Adrenal gland (tissue), 12 donors: ENCODE measurements around the gene CTNND2. TPM values are rescaled to one million over a fixed set of nuclear protein-coding genes. Genes with fewer than 3 reads are reported as not detected.

ENCODE experiments used
- DNase-seq, 7 donors: peaks; one replicate each; pipeline ENCODE4 v3.0.0-alpha.2; 2019 to 2020
- H3K27ac ChIP-seq, 5 donors: fragments of 200-600 bp; sonication (generic) in 4 of 5; 1 replicate in 3 of 5; 2 replicates in 2 of 5; pipeline versions ENCODE4 v1.5.1 to v1.8.0; 2016 to 2020; ENCODE audit warnings: mild to moderate bottlenecking in 1 of 5
- H3K27me3 ChIP-seq: fragments of 200-600 bp; 2 replicates; pipeline ENCODE4 v1.8.0; 2021
- H3K36me3 ChIP-seq, 2 donors: fragments of 200-600 bp; replicated peaks in 1 of 2; 1 replicate in 1 of 2; 2 replicates in 1 of 2; pipeline versions ENCODE4 v1.5.1 to v1.8.0; 2018 to 2022
- H3K4me1 ChIP-seq, 2 donors: fragments of 200-600 bp; replicated peaks in 1 of 2; 1 replicate in 1 of 2; 2 replicates in 1 of 2; pipeline versions ENCODE4 v1.5.1 to v1.8.0; 2018 to 2021
- H3K4me3 ChIP-seq, 4 donors: fragments of 200-600 bp; sonication (generic) in 3 of 4; one replicate each; pipeline ENCODE4 v1.5.1; 2016 to 2018
- H3K9me3 ChIP-seq, 3 donors: fragments of 200-600 bp; sonication (generic) in 1 of 3; replicated peaks in 1 of 3; 1 replicate in 2 of 3; 2 replicates in 1 of 3; pipeline versions ENCODE4 v1.5.1 to v1.8.0; 2016 to 2021
- POLR2A ChIP-seq, 2 donors: fragments of 450-650 bp; IDR thresholded peaks; one replicate each; pipeline ENCODE4 v1.6.1; 2017; ENCODE audit warnings: antibody characterized with exemption in 2 of 2, mild to moderate bottlenecking in 2 of 2, moderate library complexity in 1 of 2
- WGBS, 4 donors: extraction: QIAGEN DNeasy Blood & Tissue Kit in 2 of 4; methylation state at CpG; one replicate each; pipeline versions ENCODE4 v1.1.5 to v1.1.7; 2013 to 2017; 5-methylcytosine and 5-hydroxymethylcytosine counted together
- intact Hi-C, 2 donors: fragments of 100-400 bp; cut with DNase I; formaldehyde crosslinking; loops; one replicate each; pipeline versions ENCODE4 v1.14.1 to v1.15.0; 2022 to 2023
- polyA plus RNA-seq, 3 donors: library from polyadenylated mRNA; stranded (reverse); fragments of 200-250 nt in 2 of 3; fragments of 350-450 nt in 1 of 3; fragmentation: Illumina TruSeq in 1 of 3; extraction: RNeasy Lipid Tissue Mini Kit (QIAGEN cat#74804) in 1 of 3; gene quantifications; one replicate each; pipeline ENCODE4 v1.2.3, GENCODE V29; 2013 to 2014
- total RNA-seq, 9 donors: library from RNA; depleted of rRNA in 4 of 9; stranded (reverse); fragments of >200 nt in 4 of 9; fragments of 120-200 nt in 1 of 9; fragmentation: NEBNext Ultra II Directional in 1 of 9; extraction: Animal tissue kit (Norgen Biotek cat#: 25700) in 1 of 9; gene quantifications; one replicate each; pipeline versions ENCODE4 v1.1.0 to v1.2.4, GENCODE V29; 2013 to 2023
- TF ChIP-seq, protein P1 (sequence below), 6 experiments: fragments of 450-650 bp in 4 of 6; fragments of 200-600 bp in 2 of 6; sonication (generic) in 1 of 6; IDR thresholded peaks; 1 replicate in 5 of 6; 2 replicates in 1 of 6; pipeline versions ENCODE4 v1.5.1 to v1.8.0; 2016 to 2021; ENCODE audit warnings: antibody characterized with exemption in 6 of 6, mild to moderate bottlenecking in 2 of 6, moderate library complexity in 1 of 6
- donor health status: healthy with polysubstance abuse.
- donor health status: Bipolar disorder and iron deficiency.
- donor health status: DM: yes; HTN: yes; CAD: no.
- donor health status: DM: no; HTN: no; CAD: no.
- donor health status: DM: no; HTN: no; CAD: no.
- donor health status: DM: yes; HTN: yes; CAD: no.

CTNND2 gene
- total and polyA plus RNA-seq, 12 donors = 0.34 to 4.2 (median 1.1) TPM; not detected in 1

DNA sequence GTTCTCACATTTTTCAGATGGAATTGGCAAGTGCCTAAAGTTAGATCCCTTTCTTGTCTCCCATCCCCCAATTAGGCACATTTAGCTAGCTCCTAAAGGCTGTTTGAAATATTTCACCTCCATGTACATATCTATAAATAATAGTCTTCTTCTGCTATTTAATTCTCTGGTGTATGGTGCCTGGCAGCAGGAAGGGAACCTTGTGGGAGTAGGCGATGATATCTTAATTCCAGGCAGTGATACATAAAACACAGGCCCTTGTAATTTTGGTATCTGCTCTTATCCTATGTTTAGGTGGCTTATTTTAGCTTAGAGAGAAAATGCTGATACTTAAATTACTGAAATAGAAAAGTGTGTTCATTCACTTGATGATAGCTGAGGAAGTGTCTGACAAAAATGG, 880.3 kb downstream of the CTNND2 start:
- WGBS, 4 donors = 50 to 89% (median 69%) methylated on average over 1 of the region's 1 CpG
- intact Hi-C loops = no loop called here

DNA sequence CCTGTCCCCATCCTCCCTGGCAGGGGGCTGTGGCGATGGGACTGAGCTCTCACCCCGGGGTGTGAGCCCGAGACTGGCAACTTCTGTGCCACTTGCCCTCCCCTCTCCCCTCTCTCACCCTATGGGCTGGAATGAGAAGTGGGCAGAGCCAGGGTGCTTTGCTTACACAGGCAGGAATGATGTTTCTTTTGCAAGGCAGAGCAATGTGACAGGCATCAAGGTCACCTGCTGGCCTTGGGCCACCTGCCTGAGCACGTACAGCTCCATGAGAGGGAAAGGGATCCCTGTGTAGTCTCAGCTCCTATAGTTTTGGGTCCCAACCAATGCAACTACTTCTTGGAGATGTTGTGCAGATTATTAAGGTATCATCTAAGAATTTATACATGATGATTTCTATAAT, 890.5 kb downstream of the CTNND2 start:
- 36 to 61% (median 54%) methylated on average over 1 to 4 of the region's 4 CpGs for WGBS, 4 donors
- H3K36me3 ChIP-seq = no peaks in the 10 kb centered on the region

More for the DNA sequence above, 880.3 kb downstream of the CTNND2 start:
- no peak for DNase-seq
- H3K36me3 ChIP-seq = no peaks in the 10 kb centered on the region
- no peak overlapping the region for H3K4me3 ChIP-seq
- H3K4me1 ChIP-seq = no peaks in the 10 kb centered on the region
- no peaks in the 10 kb centered on the region for H3K27me3 ChIP-seq
- H3K9me3 ChIP-seq = no peaks in the 10 kb centered on the region
- TF ChIP-seq POLR2A (IDR thresholded peaks at IDR 0.05) = no peak
- TF ChIP-seq, protein P1, sequence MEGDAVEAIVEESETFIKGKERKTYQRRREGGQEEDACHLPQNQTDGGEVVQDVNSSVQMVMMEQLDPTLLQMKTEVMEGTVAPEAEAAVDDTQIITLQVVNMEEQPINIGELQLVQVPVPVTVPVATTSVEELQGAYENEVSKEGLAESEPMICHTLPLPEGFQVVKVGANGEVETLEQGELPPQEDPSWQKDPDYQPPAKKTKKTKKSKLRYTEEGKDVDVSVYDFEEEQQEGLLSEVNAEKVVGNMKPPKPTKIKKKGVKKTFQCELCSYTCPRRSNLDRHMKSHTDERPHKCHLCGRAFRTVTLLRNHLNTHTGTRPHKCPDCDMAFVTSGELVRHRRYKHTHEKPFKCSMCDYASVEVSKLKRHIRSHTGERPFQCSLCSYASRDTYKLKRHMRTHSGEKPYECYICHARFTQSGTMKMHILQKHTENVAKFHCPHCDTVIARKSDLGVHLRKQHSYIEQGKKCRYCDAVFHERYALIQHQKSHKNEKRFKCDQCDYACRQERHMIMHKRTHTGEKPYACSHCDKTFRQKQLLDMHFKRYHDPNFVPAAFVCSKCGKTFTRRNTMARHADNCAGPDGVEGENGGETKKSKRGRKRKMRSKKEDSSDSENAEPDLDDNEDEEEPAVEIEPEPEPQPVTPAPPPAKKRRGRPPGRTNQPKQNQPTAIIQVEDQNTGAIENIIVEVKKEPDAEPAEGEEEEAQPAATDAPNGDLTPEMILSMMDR (IDR thresholded peaks at IDR 0.05) = no peak
- no peak overlapping the region for H3K27ac ChIP-seq

DNA sequence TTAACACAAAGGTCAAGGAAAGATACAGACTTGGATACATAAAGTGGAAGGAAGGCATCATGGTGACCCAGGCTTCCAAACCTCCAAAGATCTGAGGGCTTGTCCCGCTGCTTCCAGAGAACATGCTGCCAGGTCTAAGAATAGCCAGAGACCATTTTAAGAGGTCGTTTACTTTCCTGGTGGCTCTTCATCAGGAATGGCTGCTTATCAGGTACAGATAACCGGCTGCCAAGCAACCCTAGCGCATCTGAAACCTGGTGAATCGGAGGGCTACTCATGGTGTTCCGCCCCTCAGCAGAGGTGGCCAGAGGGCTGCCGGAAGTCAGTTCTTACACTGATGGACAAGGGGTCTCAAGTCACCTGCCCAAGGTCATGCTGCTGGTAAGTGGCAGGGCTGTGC, 892.0 kb downstream of the CTNND2 start:
- H3K27ac ChIP-seq = no peak overlapping the region
- TF ChIP-seq, protein P1 (IDR thresholded peaks at IDR 0.05) = no peak
- no peak for TF ChIP-seq POLR2A (IDR thresholded peaks at IDR 0.05)
- no peaks in the 10 kb centered on the region for H3K27me3 ChIP-seq
- intact Hi-C loops = no loop called here
- WGBS, 4 donors = 70 to 82% (median 75%) methylated on average over 2 to 7 of the region's 7 CpGs
- H3K4me3 ChIP-seq = no peak overlapping the region
- H3K36me3 ChIP-seq = no peaks in the 10 kb centered on the region
- H3K9me3 ChIP-seq = no peaks in the 10 kb centered on the region
- DNase-seq = no peak
- no peaks in the 10 kb centered on the region for H3K4me1 ChIP-seq

More for the DNA sequence above, 890.5 kb downstream of the CTNND2 start:
- H3K27me3 ChIP-seq = no peaks in the 10 kb centered on the region
- no peaks in the 10 kb centered on the region for H3K4me1 ChIP-seq
- no peak for TF ChIP-seq POLR2A (IDR thresholded peaks at IDR 0.05)
- TF ChIP-seq, protein P1 (IDR thresholded peaks at IDR 0.05) = no peak
- DNase-seq = no peak
- intact Hi-C loops = no loop called here
- H3K27ac ChIP-seq = no peak overlapping the region
- H3K9me3 ChIP-seq = no peaks in the 10 kb centered on the region
- no peak overlapping the region for H3K4me3 ChIP-seq

DNA sequence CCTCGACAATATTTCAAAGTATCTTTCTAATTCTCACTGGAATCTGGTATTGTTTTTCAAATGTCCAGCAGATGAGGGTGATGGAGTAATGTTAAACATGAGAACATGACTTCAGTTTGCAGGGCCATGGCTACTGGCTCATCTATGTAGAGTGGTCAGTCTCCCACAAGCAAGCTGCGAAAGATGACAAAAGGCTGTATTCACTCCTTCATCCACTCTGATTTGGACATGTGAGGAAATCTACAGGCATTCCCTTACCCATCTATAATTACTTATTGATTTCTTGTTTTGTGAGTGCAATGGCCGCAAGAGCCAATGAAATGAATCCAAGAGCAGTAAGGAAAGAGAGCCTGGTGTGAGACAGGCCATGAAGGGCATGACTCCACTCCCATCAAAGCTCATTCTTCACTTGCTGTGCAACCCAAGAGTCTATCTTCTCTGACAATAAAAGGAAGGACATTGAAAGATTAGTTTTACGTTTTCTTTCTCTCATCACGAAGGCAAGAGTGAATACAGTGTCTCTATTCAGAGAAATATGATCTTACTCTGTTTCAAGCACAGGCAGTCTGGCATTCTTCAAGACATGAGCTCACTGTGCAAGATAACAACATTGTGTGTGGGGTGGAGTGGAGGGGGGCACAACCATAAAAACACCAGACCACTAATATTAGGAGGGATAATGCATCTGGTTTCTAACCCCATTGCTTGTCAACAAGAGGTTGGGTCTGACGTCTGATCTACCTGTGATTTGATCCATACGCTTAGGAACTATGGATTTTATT, 893.6 kb downstream of the CTNND2 start:
- 64 to 73% (median 70%) methylated on average over 7 of the region's 7 CpGs for WGBS, 4 donors

More for the DNA sequence above, 893.6 kb downstream of the CTNND2 start:
- intact Hi-C loops = no loop called here
- H3K4me1 ChIP-seq = no peaks in the 10 kb centered on the region
- H3K4me3 ChIP-seq = no peak overlapping the region
- H3K36me3 ChIP-seq = no peaks in the 10 kb centered on the region
- DNase-seq = no peak
- H3K27ac ChIP-seq = no peak overlapping the region
- TF ChIP-seq, protein P1 (IDR thresholded peaks at IDR 0.05) = no peak
- no peak for TF ChIP-seq POLR2A (IDR thresholded peaks at IDR 0.05)
- H3K27me3 ChIP-seq = no peaks in the 10 kb centered on the region
- H3K9me3 ChIP-seq = no peaks in the 10 kb centered on the region
